ENCODE results near the gene INTS6L.

The INTS6L gene, protein sequence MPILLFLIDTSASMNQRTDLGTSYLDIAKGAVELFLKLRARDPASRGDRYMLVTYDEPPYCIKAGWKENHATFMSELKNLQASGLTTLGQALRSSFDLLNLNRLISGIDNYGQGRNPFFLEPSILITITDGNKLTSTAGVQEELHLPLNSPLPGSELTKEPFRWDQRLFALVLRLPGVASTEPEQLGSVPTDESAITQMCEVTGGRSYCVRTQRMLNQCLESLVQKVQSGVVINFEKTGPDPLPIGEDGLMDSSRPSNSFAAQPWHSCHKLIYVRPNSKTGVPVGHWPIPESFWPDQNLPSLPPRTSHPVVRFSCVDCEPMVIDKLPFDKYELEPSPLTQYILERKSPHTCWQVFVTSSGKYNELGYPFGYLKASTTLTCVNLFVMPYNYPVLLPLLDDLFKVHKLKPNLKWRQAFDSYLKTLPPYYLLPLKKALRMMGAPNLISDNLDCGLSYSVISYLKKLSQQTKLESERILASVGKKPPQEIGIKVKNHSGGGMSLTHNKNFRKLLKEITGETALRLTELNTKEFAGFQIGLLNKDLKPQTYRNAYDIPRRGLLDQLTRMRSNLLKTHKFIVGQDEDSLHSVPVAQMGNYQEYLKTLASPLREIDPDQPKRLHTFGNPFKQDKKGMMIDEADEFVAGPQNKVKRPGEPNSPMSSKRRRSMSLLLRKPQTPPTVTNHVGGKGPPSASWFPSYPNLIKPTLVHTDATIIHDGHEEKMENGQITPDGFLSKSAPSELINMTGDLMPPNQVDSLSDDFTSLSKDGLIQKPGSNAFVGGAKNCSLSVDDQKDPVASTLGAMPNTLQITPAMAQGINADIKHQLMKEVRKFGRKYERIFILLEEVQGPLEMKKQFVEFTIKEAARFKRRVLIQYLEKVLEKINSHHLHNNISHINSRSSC

DNA sequence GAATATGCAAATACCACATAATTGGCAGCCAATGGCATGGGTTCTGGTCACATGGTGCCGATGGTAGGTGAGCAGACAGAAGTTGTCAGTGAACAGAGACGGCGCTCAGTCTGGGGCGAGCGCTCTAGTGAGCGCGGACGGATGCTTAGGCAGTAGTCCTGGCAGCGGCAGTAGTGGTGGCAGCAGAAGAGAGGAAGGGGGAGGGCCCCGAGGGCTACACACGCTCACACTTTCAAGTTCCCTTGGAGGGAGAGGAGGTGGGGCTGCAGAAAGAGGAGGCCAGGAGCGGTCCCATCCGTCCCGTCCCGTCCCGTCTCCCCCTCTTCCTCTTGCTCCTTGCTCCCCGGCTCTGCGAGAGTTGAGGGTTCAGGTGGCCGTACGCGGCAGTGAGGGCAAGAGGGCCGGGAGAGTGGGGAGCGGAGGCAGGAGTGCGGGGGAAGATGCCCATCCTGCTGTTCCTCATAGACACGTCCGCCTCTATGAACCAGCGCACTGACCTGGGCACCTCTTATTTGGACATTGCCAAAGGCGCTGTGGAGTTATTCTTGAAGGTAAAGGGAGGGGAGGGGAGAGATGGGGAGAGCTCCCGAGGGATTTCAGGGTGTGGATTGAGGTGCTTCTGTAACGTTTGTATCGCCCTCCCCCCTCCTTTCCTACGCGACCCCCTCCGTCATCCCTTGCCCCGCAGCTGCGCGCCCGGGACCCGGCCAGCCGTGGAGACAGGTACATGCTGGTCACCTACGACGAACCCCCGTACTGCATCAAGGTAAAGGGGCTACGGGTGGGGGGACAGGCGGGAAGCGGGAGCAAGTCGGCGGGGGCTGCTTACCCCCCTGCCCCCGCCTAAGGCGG is at the start of gene INTS6L:
INTS6L (plus strand) TSS at position 108 of the 852 bp plus-strand sequence; CDS start at position 441, 333 bp downstream.
- peak; percentile 54 to 77 for DNase-seq

DNA sequence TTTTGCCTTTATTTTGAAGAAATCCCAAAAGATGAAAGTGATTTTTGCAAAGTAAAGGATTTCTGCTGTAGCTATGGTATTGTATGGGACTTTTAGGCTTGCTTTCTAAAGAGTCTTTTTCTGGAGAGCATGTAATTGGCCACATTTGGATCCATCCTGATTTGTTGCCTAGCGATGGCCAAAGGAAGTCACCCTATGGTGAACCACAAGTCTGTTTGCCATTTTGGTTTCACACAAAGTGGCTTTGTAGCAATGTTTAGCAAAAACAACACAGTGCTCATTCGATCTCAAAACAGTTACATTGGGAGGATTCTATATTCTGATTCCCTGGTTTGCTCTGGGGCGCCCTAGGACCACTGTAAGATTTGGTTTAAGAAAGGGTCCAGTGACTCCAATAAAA is 44.1 kb upstream of the INTS6L start:
- DNase-seq, result no peak

DNA sequence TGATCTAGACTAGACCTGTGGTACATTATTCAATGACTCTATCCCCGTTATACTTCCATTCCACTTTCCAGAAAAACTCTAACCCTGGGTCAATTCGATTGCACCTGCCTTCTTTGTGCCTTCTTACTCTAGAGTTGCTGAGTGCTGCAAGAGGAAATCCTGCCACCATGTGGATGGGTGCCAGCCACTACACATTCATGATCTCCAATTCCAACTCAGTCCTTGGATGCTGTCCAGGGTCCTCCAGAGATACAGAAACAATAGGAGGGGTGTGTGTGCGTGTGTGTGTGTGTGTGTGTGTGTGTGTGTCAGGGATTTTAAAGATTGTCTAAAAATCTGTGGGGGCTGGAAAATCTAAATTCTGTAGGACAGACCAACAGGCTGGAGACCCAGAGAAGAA is 42.9 kb upstream of the INTS6L start:
- no peak for DNase-seq

DNA sequence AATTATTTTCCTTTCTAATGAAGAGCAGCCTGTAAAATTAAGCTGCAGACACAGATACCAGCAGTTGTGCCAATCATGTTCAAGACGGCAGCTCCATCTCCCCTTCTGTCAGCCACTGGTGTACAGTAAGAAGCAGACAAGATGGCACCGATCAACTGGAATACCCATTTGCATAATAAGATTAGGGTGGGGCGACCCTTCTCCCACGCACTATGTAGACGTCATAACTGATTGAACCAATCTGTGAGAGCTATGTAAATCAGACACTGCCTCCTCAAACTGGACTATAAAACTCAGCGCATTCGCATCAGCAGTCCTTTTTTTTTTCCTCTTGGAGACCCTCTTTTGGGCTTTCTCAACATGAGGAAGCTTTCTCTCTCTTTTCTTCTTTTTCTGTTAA is 40.4 kb upstream of the INTS6L start:
- no peak for DNase-seq

DNA sequence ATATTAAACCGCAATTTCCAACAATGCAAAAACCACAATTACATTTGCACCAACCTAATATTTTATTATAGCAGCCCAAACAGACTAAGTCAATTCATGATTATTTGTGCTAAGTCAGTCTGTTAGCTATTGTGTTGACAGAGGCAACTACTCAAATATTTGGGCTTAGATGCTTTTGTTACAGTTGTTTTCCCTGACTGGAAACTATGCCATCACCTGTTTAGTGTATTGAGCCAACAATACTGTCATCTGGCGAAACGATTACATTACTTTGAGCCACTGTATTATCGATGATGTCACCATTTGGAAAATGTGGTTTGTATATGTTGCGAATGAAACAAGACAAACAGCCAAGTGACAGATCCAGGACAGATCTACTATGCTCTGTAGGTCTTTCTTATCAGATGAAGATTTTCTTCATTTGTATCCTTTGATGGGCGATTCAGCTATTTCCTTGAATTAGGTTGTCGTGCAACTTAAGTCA is 38.7 kb upstream of the INTS6L start:
- no peak for DNase-seq

DNA sequence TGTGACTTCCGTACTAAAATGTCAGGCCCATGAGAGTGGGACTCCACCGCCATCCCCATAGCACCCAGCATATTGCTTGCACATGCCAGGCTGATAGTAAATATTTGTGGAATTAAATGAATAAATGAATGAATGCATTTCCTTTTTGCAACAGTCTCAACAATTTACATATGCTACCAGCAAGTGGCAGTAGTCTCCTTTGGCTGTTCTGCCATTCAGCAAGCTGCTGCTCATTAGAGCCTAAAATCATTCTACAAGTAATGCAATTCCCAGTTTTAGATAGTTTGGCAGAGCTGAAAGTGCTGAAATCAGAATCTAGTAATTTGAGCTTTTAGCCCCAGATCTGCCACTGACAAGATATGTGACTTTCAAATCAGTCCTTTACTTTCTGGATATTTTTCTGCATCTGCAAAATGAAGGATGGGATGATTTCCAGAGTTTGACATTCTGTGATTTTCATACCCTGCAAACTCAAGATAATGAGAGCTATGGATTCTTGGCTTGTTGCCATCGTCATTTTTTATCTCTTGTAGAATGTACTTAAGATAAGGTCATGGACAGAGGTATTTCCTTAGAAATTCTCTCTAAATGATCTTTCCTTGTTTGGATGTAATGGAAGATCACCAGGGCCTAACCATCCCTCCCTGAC is 35.7 kb upstream of the INTS6L start:
- DNase-seq, result peak in 1 of 2 experiments; percentile 38

DNA sequence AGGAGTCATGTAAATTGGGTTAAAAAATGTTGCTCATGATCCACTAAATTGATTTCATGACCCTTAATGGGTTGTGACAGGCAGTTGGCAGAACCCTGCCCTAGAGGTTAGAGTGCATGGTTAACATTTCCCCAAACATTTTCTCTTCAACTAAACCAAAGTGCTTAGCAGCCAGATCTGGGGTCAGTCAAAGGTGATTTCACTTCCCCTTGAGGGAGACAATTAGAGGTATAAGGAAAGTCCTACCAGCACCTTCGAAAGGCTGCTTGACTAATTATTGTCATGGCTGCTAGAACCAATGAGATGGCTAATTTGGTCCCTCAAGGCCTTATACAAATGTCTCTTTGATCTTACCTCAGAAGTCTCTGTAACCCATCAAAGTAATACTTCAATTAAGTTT is 30.9 kb upstream of the INTS6L start:
- no peak for DNase-seq

DNA sequence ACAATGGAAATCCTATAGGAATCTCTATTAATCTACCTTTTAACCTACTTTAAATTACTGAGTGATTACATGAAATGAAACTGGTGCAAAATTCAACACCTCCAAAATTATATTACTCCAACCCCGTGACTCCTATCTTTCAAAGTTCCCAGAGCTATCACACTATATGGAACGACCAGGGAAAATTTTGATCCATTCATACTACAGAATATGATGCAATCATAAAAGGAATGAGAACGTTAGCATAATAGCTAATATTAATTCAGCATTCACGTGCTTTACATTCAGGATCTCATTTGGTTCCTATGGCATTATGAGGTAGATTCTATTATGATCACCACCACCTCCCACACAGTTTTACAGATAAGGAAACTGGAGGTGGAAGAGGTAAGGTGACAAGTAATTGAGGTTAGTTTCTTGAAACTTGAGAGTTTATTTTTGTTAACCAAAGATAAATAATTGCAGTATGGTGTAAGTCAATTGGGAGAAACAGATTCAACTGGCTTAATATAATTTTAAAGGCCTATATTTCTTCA is 29.4 kb upstream of the INTS6L start:
- no peak for DNase-seq

DNA sequence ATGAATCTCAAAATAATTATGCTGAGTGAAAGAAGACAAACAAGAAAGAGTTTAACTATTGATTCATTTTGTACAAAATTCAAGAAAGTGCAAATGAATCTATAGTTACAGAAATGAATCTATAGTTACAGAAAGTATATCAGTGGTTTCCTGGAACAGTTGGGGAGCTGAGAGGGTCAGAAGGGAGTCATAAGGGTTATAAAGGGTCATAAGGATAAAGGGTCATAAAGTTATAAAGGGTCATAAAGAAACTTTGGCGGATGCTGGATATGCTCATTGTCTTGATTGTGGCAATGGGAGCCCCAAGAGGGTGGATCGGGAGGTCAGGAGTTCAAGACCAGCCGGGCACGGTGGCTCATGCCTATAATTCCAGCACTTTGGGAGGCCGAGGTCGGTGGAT is 26.0 kb upstream of the INTS6L start:
- DNase-seq, result no peak

DNA sequence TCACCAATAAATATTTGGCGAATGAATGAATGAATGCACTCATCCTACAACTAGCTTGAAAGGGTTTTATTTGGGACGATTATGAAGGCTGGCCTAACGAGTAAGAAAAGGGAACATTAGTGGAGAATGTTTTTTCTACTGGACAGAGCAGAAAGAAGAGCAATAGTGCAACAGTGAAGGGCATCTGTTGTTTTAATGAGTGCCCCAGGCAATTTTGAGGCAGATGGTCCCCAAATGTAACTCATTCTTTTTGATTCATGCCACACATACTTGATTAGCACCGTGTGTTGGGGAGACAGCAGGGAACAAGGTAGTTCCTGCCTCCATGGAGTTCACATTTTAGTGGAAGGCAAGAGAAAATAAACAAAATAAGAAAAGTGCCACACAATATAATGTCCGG is 22.7 kb upstream of the INTS6L start:
- DNase-seq, result peak in 1 of 2 experiments; percentile 40

DNA sequence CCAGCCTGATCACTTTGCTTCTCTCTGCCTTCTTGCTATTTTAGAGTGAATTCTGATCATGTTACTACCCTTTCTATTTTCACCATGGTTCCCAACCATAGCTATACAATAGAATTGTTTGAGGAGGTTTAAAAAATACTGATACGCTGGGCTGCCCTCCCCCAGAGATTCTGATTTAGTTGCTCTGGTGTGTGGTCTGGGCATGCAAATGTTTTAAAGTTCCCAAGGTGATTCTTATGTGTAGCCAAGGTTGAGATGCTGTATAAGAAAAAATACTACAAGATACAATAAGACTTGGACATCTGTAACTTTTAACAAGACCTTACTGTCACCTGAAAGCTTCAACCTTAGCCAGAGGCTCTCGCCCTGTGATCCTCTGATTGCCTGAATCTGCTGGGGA is 22.2 kb upstream of the INTS6L start:
- DNase-seq, result no peak

DNA sequence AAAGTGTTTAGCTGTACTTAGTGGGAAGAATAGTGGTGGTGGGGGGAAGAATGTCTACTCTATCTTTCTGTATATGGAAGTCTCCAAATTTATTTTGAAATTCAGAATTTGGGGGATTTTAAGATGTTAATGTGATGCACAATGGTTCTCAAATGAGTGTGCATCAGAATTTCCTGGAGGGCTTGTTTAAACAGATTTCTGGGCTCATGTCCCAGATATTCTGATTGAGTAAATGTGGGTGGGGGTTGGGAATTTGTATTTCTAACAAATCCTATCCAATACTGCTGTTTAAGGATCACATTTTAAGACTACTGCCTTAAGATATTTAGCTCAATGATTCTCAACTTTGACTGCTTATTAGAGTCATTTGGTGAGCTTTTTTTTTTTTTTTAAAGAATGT is 15.1 kb upstream of the INTS6L start:
- no peak for DNase-seq

DNA sequence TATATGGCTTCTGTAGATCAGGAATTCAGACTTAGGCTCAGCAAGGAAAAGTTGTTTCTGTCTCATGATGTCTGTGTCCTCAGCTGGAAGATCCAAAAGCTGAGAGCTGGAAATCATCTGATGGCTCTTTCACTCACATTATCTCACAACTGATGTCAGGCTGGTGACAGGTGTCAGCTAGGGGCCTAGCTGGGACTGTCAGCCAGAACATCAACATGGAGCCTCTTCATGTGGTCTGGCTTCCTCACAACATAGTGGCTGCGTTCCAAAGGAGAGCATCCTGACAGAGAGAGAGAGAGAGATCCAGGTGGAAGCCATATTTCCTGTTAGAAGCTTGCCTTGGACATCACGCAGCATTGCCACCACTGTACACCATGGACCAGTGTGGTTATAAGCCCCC is 10.6 kb upstream of the INTS6L start:
- peak in 1 of 2 experiments; percentile 0 for DNase-seq

DNA sequence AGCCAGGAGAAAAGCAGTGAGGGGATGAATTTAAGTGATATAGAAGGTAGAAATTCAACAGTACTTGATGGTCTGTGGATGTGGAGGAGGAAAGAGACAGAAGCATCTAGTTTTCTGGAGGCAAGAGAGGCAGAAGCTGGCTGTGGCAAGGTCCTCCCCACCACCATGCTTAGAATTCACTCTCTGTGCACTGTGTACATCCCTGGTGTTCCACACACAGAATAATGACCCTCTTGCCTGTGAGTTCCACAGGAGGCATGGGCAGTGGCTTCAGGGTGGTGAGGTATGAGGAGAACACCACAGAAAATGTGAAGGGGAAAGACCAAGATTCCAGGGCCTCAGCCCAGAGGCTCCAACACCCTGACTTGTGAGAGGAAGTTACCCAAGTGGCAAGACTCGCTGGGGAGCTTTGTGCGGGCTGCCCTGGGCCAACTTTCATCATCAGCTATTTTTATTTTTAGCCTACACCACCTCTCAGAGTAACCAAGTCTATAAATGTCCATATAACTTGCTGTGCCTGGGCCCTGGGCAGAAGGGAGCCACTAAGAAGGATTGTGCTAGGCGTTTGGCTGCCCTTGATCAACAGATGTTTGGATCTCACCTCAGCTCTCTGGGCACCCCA is 7.8 kb upstream of the INTS6L start:
- DNase-seq, result no peak

DNA sequence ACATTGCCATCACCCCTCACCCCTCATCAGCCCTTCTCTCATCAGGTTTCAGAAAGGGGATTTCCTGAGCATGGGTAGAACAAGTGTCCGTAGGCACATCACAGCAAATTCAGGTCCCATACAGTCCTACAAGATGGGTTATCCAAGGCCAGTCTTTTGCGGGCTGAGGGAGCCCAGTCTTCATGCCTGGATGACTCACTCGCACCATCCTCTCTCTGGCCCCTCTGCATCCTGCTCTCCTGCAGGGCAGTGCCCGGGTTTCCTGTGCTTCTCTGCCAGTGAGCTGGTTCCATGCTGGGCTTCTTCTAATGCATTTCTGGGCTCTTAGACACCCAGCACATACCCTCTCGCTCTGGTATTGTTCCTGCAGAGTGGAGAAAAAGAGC is 7.3 kb upstream of the INTS6L start:
- no peak for DNase-seq

DNA sequence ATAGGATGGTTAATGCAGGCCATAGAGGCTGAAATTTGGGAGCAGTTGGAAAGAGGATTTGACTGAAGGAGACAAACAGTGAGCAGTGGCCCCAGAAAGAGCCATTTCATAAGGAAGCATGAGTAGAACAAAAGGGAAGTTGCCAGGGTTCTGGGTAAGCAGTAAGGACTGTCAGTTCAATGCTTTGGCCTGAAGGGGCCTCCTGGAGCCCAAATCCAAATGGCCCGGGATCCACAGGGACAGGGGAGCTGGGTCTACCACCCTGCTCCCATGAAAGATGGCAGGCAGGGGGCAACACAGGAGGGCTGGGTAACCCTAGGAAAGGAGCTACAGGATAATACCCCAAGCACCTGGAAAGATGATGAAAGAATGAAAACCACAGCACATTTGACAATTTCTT is 4.1 kb upstream of the INTS6L start:
- DNase-seq, result no peak

DNA sequence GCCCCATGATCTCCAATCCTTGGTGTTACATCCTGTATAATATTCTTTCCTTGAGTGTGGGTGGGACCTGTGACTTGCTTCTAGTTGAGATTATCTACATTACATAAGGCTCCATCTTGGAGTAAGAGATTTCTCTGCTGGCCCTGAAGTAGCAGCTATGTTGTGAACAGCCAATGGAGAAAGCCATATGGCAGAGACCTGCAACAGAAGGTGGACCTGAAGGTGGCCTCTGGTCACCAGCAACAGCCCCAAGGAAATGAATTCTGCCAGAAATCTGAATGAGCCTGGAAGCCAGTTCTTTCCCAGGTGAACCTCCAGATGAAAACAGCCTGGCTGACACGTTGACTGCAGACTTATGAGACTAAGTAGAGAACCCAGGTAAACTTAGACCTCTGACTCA is 2.3 kb upstream of the INTS6L start:
- DNase-seq, result peak in 1 of 2 experiments; percentile 4

DNA sequence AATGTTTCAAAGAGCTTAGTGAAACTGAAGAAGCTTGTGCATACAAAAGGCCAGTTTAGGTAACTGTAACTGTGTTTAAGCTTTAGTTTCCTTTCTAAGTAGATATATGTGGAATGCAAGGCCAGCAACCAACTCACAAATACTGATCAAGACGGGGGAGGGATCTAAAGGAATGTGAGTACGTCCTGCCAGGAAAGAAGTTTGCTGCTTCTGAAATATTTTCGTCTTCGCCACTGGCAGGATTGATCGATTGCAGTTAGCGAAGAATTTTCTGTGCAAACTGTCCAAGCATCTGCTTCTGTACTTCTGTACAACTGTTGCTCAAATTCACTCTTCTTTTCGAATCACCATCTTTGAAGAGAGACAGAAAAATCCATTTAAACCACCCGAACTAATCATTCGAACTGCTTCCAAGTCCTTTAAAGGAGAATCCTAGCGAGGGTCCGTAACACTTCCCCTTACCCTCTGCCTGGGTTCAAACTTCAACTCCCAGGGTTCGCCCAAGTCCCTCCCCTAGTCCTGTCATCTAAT is 373 bp upstream of the INTS6L start:
- no peak for DNase-seq

DNA sequence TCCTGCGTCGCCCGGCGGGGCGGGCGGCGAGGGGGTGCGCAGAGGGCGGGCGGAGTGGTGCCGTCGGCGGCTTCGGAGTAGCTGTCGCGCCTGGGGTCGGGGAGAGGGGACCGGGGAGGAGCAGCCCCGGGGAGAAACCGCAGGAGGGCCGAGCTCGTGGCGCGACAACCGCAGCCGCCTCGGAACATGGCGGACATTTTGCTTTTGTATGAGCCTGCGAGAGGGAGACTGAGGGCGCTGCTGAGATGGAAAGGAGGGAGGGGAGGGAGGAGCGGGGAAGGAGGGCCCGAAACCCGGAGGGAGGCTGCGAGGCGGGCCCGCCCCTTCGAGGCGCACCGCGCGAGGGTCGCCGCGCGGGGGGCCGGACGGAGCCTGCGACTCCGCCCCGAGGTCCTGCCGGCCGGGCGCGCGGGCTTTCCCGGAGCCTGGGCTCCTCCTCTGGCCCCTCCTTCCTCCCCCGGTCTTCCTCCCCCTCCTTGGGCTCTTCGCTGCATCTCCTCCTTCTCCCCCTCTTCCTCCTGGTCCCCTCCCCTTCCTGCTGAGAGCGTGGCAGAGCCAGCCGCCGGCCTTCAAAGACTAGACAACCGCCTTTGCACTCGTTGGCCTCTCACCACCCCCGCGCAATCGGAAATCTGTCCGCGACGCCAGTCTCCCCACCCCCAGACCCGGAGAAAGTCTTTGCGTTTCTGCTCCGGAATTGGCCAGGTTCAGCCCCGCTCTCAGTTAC is 1.1 kb downstream of the INTS6L start:
- peak; percentile 43 to 50 for DNase-seq

DNA sequence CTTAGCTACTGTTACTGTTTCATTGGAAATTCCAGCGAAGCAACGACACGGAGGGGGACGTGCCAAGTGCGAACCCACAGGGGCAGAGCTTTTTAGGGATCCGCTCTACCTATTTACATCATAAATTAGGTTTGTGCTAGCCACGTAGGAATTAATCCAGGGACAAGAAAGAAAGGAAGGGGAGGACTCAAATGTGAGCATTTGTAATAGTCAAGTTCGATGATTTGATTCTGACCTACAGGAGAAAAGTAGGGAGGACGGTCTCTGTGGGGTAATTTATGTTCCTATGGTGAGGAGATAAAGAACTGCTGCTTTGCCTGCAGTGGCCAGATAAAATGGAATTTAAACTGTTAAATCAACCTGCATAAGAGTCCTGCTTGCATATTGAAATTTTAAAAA is 1.7 kb downstream of the INTS6L start:
- DNase-seq, result no peak
